Panc1 (cell line): ENCODE data around the gene GRID1. TPM values are rescaled to one million over a fixed set of nuclear protein-coding genes. Genes with fewer than 3 reads are reported as not detected.

Experiments used
- ATAC-seq: fragments of 200-7000 bp; cut with Tn5 transposase; 2 replicates; pipeline ENCODE4 v1.9.1; 2020; ENCODE audit warnings: mild to moderate bottlenecking, moderate library complexity
- BruUV-seq: library from RNA; stranded (reverse); fragments of 400-500 nt; replicated peaks from 2 replicates; lab custom pipeline; 2021; lab: Mats Ljungman, UMichigan
- CTCF ChIA-PET: fragments of 300-600 bp; sonication (Branson Sonifier 250); formaldehyde crosslinking; loops from one replicate; lab custom pipeline; 2022; ENCODE audit warnings: antibody characterized with exemption; lab: Charles Lee
- POLR2A ChIA-PET: fragments of 300-600 bp; sonication (Branson Sonifier 250); formaldehyde crosslinking; loops from one replicate; lab custom pipeline; 2022; ENCODE audit warnings: antibody characterized with exemption; lab: Charles Lee
- DNase-seq: peaks from one replicate; pipeline ENCODE4 v3.0.0-alpha.2; 2010; ENCODE audit warnings: low read depth, low spot score
- H3K27ac ChIP-seq: 2 replicates; pipeline ENCODE4 v1.5.1; 2011; ENCODE audit warnings: mild to moderate bottlenecking, low read length, inconsistent platforms
- H3K27me3 ChIP-seq: fragments of 200-500 bp; sonication (Bioruptor generic); 2 replicates; pipeline ENCODE4 v1.6.0; 2014; ENCODE audit warnings: low read length, inconsistent platforms; ENCODE audit not compliant: control insufficient read depth, insufficient read depth
- H3K36me3 ChIP-seq: fragments of 200-500 bp; sonication (Bioruptor generic); 2 replicates; pipeline ENCODE4 v1.5.1; 2014; ENCODE audit warnings: inconsistent platforms, mild to moderate bottlenecking, low read length, moderate library complexity; ENCODE audit not compliant: control insufficient read depth, insufficient read depth
- H3K4me1 ChIP-seq: 2 replicates; pipeline ENCODE4 v1.5.1; 2011; ENCODE audit warnings: inconsistent platforms, mild to moderate bottlenecking, low read length, moderate library complexity; ENCODE audit not compliant: control insufficient read depth, insufficient read depth
- H3K4me3 ChIP-seq, 2 experiments: 2 replicates each; pipeline ENCODE4 v1.5.1; 2011 to 2012; ENCODE audit warnings: low read depth in 2 of 2, low read length in 2 of 2, mild to moderate bottlenecking in 2 of 2, inconsistent platforms in 1 of 2, moderate library complexity in 1 of 2
- H3K9me3 ChIP-seq: fragments of 200-500 bp; sonication (Bioruptor generic); 2 replicates; pipeline ENCODE4 v1.5.1; 2014; ENCODE audit warnings: low read depth, mild to moderate bottlenecking, inconsistent platforms, low read length, moderate library complexity; ENCODE audit not compliant: control insufficient read depth, insufficient read depth
- POLR2AphosphoS5 ChIP-seq: IDR thresholded peaks from 2 replicates; pipeline ENCODE4 v1.6.1; 2012; ENCODE audit warnings: mild to moderate bottlenecking, low read depth, low read length, moderate library complexity
- REST ChIP-seq, 2 experiments: IDR thresholded peaks; 2 replicates each; pipeline ENCODE4 v1.6.1; 2011 to 2012; ENCODE audit warnings: low read depth in 2 of 2, control low read depth in 1 of 2, low read length in 1 of 2, mild to moderate bottlenecking in 1 of 2, moderate library complexity in 1 of 2; ENCODE audit not compliant: insufficient read depth in 1 of 2
- SIN3A ChIP-seq: IDR thresholded peaks from 2 replicates; pipeline ENCODE4 v1.6.1; 2012; ENCODE audit warnings: low read depth, mild to moderate bottlenecking, low read length, moderate library complexity, borderline replicate concordance; ENCODE audit not compliant: insufficient read depth
- TCF7L2 ChIP-seq: IDR thresholded peaks from 2 replicates; pipeline ENCODE4 v1.6.1; 2011; ENCODE audit warnings: mild to moderate bottlenecking, low read depth, low read length, inconsistent platforms
- in situ Hi-C: cut with HindIII; loops from 2 replicates; pipeline ENCODE4 v1.10.0; 2016; ENCODE audit warnings: low sequenced_read_pairs, low pct_unique_long_range_greater_than_20kb
- intact Hi-C: fragments of 100-400 bp; cut with micrococcal nuclease; formaldehyde crosslinking; loops from one replicate; pipeline ENCODE4 v1.10.0; 2022; ENCODE audit not compliant: unreplicated experiment
- total RNA-seq: library from RNA; stranded (reverse); gene quantifications from one replicate; pipeline ENCODE4 v1.2.1, GENCODE V29; 2021; ENCODE audit not compliant: unreplicated experiment
- TF ChIP-seq, protein P1 (sequence below): fragments of 450-650 bp; IDR thresholded peaks from 2 replicates; pipeline ENCODE4 v1.5.1; 2017; ENCODE audit warnings: mild to moderate bottlenecking

The GRID1 gene
- total RNA-seq, 1 experiment from 2014 or later: 2.3 TPM

- intact Hi-C loops (no loop called here), in situ Hi-C loops (no loop called here)
- TF ChIP-seq SIN3A: no peak
- no peak for TF ChIP-seq REST (IDR thresholded peaks at IDR 0.05; ENCODE audit: insufficient read depth in 1 of 2, low read depth in 2 of 2, low read length in 1 of 2)
- no peak for TF ChIP-seq POLR2AphosphoS5
- no peak for TF ChIP-seq TCF7L2
- TF ChIP-seq, protein P1, sequence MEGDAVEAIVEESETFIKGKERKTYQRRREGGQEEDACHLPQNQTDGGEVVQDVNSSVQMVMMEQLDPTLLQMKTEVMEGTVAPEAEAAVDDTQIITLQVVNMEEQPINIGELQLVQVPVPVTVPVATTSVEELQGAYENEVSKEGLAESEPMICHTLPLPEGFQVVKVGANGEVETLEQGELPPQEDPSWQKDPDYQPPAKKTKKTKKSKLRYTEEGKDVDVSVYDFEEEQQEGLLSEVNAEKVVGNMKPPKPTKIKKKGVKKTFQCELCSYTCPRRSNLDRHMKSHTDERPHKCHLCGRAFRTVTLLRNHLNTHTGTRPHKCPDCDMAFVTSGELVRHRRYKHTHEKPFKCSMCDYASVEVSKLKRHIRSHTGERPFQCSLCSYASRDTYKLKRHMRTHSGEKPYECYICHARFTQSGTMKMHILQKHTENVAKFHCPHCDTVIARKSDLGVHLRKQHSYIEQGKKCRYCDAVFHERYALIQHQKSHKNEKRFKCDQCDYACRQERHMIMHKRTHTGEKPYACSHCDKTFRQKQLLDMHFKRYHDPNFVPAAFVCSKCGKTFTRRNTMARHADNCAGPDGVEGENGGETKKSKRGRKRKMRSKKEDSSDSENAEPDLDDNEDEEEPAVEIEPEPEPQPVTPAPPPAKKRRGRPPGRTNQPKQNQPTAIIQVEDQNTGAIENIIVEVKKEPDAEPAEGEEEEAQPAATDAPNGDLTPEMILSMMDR: no peak
- Histone ChIP-seq H3K36me3 (no peaks in the 10 kb centered on the region), H3K4me3 (no peak overlapping the region), H3K27ac (no peak overlapping the region), H3K9me3 (no peaks in the 10 kb centered on the region), H3K4me1 (no peaks in the 10 kb centered on the region; the same call in 1 of the 2 replicates), H3K27me3 (no peaks in the 10 kb centered on the region; the same call in 1 of the 2 replicates)
- CTCF ChIA-PET: no interaction called here
- no TSS peak for BruUV-seq
- no peak for DNase-seq
- POLR2A ChIA-PET: no interaction called here
- no peak for ATAC-seq
These were observed 215.0 kb downstream of the GRID1 start for GRCh38 chr10:86151613-86152012.

DNA sequence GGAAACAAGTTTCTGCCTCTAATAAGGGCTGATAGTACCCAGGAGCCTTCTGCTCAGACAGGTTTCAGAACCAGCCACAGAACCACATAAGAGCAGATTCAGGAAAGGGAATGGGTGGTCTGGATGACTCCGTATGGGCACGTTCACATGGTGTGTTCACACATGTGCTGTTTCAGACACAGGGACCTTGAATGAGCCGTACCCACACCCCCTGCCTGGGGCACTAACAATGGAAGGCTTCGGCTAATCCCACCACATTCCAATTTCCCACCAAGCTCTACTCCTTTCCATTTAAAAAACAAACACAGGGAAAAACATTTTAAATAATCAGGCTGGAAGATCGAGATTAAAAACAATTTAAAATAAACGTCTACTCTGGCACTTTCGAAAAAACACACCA is 217.3 kb downstream of the GRID1 start:
- intact Hi-C loops (no loop called here), in situ Hi-C loops (no loop called here)
- Histone ChIP-seq H3K4me3 (no peak overlapping the region), H3K4me1 (no peaks in the 10 kb centered on the region; the same call in 1 of the 2 replicates), H3K27ac (no peak overlapping the region), H3K36me3 (no peaks in the 10 kb centered on the region), H3K9me3 (no peaks in the 10 kb centered on the region), H3K27me3 (no peaks in the 10 kb centered on the region; the same call in 1 of the 2 replicates)
- ChIA-PET POLR2A (no interaction called here), CTCF (no interaction called here)
- TF ChIP-seq TCF7L2 (no peak), SIN3A (no peak), REST (IDR thresholded peaks at IDR 0.05; ENCODE audit: insufficient read depth in 1 of 2, low read depth in 2 of 2, low read length in 1 of 2) (no peak), POLR2AphosphoS5 (no peak)
- TF ChIP-seq, protein P1: no peak
- no TSS peak for BruUV-seq
- DNase-seq (no peak), ATAC-seq (no peak)
